Measurements from ENCODE around the gene HIC1.

The HIC1 gene

DNA sequence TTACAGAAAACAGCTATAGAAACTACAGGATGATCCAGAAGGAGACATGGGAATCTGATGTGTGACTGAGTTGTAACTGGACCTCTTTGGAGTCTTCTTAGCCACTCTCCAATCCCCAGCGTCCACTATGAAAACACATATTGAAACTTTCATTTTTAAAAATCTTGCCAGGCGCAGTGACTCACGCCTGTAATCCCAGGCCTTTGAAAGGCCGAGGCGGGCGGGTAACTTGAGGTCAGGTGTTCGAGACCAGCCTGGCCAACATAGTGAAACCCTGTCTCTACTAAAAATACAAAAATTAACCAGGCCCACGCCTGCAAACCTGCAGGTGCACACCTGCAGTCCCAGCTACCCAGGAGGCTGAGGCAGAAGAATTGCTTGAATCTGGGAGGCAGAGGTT lies 53.3 kb downstream of the HIC1 start:
- no peak for DNase-seq

DNA sequence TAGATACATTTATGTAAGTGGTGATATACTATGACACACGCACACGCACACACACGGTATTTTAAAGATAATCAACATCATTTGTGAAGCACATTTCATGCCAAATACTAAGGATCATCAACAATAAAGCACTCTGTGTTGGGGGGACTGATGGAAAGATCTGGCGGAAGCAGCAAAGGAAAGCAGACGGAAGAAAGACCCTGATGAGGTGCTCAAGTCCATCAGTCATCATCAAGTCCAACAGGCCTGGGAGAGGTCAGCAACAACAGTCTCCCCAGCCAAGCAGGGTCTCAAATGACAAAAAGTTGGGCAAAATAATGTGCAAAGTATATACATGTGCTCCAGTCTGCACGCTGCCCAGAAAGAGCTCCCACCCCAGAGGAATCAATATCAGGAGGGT lies 55.5 kb downstream of the HIC1 start:
- DNase-seq: no peak

DNA sequence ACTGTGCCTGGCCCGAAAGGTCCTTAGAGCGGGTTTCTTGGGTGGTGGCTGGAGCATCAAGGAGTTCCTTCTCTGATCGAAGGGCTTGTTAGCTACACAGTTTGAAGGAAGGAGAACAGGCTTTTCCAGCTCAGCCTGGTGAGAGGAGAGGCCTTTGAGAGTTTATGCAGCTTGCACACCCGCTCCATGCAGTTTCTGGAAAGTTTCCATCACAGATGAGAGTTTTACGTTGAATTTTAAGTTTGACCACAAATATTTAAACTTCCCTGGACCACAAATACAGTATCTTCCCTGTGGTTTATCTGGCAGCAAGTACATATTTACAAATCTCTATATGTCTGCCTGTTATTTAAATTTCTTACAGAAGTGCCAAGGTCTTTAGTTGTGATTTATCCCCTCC lies 56.8 kb downstream of the HIC1 start:
- no peak for DNase-seq

All from NCI-H1417 (cell line).